CMK (cell line): ENCODE results near the gene TCF21.
A peak's percentile ranks its signal among the peaks of the same experiment; 100 is the strongest.

Experiments
- DNase-seq: peaks from one replicate; pipeline ENCODE4 v3.0.0-alpha.2; 2010; ENCODE audit warnings: low read depth

TCF21 gene

GRCh38 chr6:133889557-133890403 lies 867 bp downstream of the TCF21 start:
- no peak for DNase-seq

GRCh38 chr6:133890711-133891148 lies 1.8 kb downstream of the TCF21 start:
- DNase-seq = no peak

- no peak for DNase-seq
Measured at GRCh38 chr6:133891149-133891926, 2.4 kb downstream of the TCF21 start.

GRCh38 chr6:133891927-133892812 lies 3.3 kb downstream of the TCF21 start:
- no peak for DNase-seq

GRCh38 chr6:133892813-133893691 lies 4.1 kb downstream of the TCF21 start:
- DNase-seq = no peak

GRCh38 chr6:133893946-133894345 lies 5.0 kb downstream of the TCF21 start:
- DNase-seq = no peak

- no peak for DNase-seq
Measured at GRCh38 chr6:133894369-133894768, 5.5 kb downstream of the TCF21 start.

- no peak for DNase-seq
Measured at GRCh38 chr6:133894795-133895358, 6.0 kb downstream of the TCF21 start.

- no peak for DNase-seq
Measured at GRCh38 chr6:133895573-133896343, 6.8 kb downstream of the TCF21 start.

- DNase-seq = no peak
Measured at GRCh38 chr6:133896344-133896721, 7.4 kb downstream of the TCF21 start.

GRCh38 chr6:133898263-133898662 lies 9.3 kb downstream of the TCF21 start:
- DNase-seq = no peak

GRCh38 chr6:133899556-133899955 lies 10.6 kb downstream of the TCF21 start:
- DNase-seq = no peak

- no peak for DNase-seq
Measured at GRCh38 chr6:133903855-133904254, 14.9 kb downstream of the TCF21 start.

GRCh38 chr6:133906050-133906449 lies 17.1 kb downstream of the TCF21 start:
- DNase-seq = no peak

GRCh38 chr6:133916650-133917151 lies 27.8 kb downstream of the TCF21 start:
- DNase-seq = peak; percentile 61

- no peak for DNase-seq
Measured at GRCh38 chr6:133917781-133918180, 28.9 kb downstream of the TCF21 start.

GRCh38 chr6:133918208-133918930 lies 29.5 kb downstream of the TCF21 start:
- no peak for DNase-seq

- no peak for DNase-seq
Measured at GRCh38 chr6:133919362-133919761, 30.4 kb downstream of the TCF21 start.

GRCh38 chr6:133921249-133921859 lies 32.4 kb downstream of the TCF21 start:
- peak; percentile 69 for DNase-seq
